KOPT-K1 (cell line): ENCODE results near the gene OR6B1.
"Not testable (repeated sequence)": the region's sequence is repeated elsewhere in the genome, so short reads cannot be mapped to it uniquely, and the experiment has no call there.

ENCODE experiments used
- H3K27ac ChIP-seq: fragments of 200-600 bp; sonication (generic); 2 replicates; pipeline ENCODE4 v1.5.1; 2016; ENCODE audit warnings: antibody characterized with exemption, mild to moderate bottlenecking, low read depth, low read length; ENCODE audit not compliant: poor library complexity, severe bottlenecking
- H3K36me3 ChIP-seq: fragments of 200-600 bp; sonication (generic); 2 replicates; pipeline ENCODE4 v1.5.1; 2017; ENCODE audit warnings: antibody characterized with exemption, mild to moderate bottlenecking, low read length, moderate library complexity; ENCODE audit not compliant: insufficient read depth
- H3K9me3 ChIP-seq: fragments of 200-600 bp; sonication (generic); 2 replicates; pipeline ENCODE4 v1.5.1; 2017; ENCODE audit warnings: antibody characterized with exemption, low read length, mild to moderate bottlenecking; ENCODE audit not compliant: insufficient read depth, poor library complexity, severe bottlenecking

OR6B1 gene

DNA sequence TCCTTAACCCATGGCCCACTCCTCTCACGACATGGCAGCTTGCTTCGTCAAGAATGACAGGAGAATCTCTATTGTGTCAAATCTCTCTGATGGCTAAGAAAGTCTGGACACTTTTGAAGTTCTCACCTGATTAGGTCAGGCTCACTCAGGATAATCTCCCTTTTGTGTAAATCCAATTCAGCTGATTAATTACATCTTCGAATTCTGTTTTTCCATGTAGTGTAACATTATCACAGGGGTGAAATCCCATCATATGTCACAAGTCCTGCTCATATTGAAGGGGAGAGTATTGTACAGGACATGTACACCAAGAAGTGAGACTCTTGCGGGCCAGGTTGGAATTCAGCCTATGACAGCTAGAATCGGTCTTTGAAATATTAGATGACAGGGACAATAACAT lies 16.2 kb upstream of the OR6B1 start:
- Histone ChIP-seq H3K27ac (no peak overlapping the region), H3K36me3 (no peaks in the 10 kb centered on the region), H3K9me3 (peaks cover under 1% of the 10 kb centered on the region)

DNA sequence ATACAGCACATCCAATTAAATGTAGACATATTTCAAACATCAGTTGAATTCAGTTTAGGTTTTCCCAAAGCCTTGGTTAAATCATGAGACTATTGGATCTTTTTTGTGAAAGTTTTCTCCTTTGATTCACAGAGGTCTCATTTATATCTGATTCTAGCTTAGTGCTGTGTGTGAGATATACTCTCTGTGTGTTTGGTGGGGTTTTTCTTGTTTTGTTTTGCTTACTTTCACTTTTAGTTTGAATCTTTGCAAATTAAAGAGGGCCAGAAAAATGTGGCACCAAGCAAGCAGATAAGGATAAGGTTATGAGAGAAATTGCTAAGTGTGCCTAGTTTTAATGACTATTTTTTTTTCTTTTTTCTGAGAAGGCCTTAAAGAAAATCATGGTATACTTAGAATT lies 12.6 kb upstream of the OR6B1 start:
- Histone ChIP-seq H3K36me3 (no peaks in the 10 kb centered on the region), H3K27ac (no peak overlapping the region), H3K9me3 (peaks cover 21% of the 10 kb centered on the region)

DNA sequence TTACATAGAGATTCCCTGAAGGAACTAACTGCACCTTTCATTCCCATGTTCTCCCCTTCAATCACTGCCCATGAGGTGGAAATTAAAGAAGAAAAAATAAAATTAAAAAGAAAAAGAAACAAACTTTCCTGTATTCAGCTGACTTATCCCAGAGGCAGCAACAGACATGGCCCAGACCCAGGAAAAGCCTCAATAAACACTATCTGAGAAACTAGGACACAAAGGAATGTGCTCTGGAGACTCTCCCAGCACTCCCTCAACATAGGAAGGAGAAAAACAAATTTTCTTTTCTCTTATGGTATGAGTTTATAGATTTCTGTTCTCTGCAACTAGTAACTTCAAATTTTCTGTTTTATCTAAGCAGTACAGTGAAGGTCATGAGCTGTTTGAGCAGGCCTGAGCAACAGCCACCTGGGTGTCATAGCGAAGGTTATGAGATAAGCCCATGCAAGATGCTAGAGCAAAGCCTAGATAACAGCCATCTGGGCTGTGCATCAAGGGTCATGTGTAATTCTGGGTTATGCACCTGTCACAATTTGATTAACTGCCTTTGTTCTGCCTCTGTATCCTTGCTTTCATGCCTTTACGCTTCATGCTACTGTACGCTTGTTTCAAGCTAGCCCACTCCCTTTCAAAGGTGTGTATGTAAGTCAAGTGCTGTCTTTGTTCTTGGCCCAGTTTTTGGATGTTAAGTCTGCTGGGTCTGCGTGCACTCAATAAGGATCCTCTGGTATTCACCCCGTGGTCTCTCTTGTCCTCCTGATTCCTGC lies 11.0 kb upstream of the OR6B1 start:
- no peaks in the 10 kb centered on the region for H3K36me3 ChIP-seq
- peaks cover 21% of the 10 kb centered on the region for H3K9me3 ChIP-seq
- no peak overlapping the region for H3K27ac ChIP-seq

DNA sequence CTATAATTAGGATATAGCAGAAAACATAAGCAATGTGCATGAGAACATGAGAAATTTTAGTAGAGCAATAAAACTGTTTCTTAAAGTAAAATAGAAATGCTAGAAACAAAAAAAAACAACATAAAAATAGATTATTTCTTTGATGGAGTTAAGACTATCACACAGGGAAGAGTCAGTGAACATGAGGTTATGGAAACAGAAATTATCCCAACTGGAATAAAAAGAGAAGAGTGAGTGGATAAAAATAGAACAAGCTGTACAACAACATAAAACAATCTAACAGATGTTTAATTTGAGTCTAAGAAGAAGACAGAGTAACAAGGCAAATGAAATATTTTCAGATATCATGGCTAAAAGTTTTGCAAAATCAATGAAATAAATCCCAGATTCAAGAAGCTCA lies 7.5 kb upstream of the OR6B1 start:
- Histone ChIP-seq H3K9me3 (peaks cover 21% of the 10 kb centered on the region), H3K36me3 (no peaks in the 10 kb centered on the region), H3K27ac (no peak overlapping the region)

DNA sequence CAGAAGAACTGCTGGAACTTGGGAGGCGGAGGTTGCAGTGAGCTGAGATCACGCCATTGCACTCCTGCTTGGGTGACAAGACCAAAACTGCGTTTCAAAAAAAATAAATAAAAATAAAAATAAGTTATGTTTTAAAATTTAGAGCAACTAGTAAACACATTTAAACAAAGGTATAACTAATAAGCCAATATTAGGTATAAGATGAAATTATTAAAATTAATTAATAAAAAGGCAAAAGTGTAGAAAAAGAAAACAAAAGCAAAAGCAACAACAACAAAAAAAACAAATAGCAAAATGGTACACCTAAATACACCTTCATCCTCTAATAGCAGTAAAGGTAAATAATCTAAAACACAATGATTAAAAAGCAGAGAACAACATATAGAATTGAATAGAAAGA lies 6.2 kb upstream of the OR6B1 start:
- H3K36me3 ChIP-seq = no peaks in the 10 kb centered on the region
- H3K27ac ChIP-seq = no peak overlapping the region

DNA sequence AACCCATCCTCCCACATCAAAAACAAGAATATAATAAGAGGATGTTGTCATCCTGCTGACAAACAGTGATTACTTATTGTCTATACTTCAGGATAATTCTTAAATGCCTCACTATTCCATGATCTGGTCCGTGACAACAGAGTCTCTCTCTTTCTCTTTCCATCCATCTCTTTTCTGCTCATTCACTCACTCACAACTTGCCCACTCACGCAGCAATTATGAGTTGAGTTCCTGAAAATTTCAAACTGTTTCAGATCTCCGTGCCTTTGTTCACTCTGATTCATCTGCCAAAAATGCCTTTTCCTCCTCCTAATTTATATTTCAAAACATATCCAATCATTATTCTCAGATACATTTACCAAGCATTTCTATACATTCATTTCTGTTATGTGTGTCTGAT lies 1.4 kb downstream of the OR6B1 start:
- no peaks in the 10 kb centered on the region for H3K9me3 ChIP-seq
- H3K36me3 ChIP-seq = no peaks in the 10 kb centered on the region
- no peak overlapping the region for H3K27ac ChIP-seq

More for the DNA sequence above, 6.2 kb upstream of the OR6B1 start:
- peaks cover 20% of the 10 kb centered on the region for H3K9me3 ChIP-seq

DNA sequence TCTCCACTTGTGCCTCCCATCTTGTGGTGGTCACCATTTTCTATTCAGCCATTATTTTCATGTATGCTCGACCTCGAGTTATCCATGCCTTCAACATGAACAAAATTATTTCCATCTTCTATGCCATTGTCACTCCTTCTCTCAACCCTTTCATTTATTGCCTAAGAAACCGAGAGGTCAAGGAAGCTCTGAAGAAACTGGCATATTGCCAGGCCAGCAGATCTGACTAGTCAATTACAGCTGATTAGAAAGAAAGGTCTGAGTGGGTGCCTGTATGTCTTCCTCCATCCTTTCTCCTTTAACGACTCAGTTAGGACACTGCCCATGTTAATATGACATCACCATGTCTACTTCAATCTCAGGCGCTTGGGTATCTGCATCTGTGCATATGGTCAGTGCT lies 4.6 kb downstream of the OR6B1 start:
- Histone ChIP-seq H3K9me3 (peaks cover 15% of the 10 kb centered on the region), H3K27ac (no peak overlapping the region), H3K36me3 (no peaks in the 10 kb centered on the region)

DNA sequence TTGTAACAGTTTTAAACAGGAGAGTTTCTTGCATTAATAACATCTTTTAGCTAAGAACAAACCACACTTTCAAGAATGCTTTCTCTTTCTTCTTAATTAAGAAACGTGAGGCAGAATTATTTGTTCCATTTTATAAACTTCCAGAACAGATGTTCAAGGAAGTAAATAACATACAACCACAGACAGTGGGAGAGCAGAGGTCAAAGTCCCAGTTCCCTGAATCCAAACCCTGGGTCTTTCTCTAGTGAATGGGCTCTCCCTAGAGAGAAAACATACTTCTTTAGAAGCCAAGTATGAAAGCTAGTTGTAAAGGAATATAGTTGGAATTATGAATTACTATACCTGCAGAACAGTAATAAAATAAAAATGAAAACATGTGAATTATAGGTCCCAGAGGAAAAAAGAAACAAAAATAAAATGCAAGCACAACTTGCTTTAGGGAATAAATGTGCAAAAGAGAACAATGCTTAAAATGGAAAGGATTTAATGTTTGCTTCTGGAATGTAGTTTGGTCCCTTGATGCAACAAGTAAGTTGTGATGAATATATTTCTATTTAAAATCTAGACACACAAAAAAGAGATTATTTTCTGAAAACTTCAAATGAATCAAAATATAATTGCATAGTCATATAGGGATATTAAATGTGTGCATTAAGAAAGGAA lies 6.0 kb downstream of the OR6B1 start:
- Histone ChIP-seq H3K27ac (no peak overlapping the region), H3K36me3 (no peaks in the 10 kb centered on the region), H3K9me3 (peaks cover 29% of the 10 kb centered on the region)

DNA sequence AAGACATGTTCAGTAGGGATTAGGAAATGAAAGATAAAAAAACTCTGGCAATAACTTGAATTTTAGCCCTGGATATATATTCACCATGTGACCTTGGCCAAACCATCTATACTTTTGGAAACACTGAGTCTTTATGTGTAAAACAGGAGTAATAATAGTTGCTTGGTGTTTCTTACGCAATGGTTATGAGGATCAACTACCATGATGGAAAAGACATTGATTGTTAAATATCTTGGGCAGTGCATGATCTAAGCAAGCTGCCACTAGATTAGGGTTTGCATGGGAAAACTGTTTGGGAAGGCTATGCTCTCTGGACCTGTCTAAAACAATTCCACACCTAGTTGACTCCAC lies 6.5 kb downstream of the OR6B1 start:
- no peaks in the 10 kb centered on the region for H3K36me3 ChIP-seq
- H3K9me3 ChIP-seq = peaks cover 34% of the 10 kb centered on the region

DNA sequence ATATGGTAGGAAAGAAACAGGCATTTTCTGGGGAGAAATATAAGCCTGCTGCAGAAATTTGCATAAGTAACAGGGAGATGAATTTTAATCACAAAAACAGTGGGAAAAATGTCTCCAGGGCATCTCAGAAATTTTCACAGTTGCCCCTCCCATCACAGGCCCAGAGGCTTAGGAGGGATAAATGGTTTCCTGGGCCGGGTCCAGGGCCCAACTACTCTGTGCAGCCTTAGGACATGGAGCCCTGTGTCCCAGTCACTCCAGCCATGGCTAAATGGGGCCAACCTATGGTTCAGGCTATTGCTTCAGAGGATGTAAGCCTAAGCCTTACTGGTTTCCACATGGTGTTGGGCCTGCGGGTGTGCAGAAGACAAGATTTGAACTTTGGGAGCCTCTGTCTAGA lies 9.2 kb downstream of the OR6B1 start:
- Histone ChIP-seq H3K36me3 (no peaks in the 10 kb centered on the region), H3K9me3 (peaks cover 36% of the 10 kb centered on the region), H3K27ac (no peak overlapping the region)

More for the DNA sequence above, 6.5 kb downstream of the OR6B1 start:
- no peak overlapping the region for H3K27ac ChIP-seq

DNA sequence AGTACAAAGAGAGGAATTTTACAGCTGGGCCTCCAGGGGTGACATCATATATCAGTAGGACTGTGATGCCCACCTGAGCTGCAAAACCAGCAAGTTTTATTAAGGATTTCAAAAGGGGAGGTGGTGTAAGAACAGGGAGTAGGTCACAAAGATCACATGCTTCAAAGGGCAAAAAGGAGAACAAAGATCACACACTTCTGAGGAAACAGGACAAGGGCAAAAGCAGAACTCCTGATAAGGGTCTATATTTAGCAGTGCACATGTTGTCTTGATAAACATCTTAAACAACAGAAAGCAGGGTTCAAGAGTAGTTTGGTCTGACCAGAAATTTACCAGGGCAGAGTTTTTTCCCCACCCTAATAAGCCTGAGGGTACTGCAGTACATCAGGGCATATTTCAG lies 9.9 kb downstream of the OR6B1 start:
- H3K36me3 ChIP-seq, H3K27ac ChIP-seq: not testable (repeated sequence)

DNA sequence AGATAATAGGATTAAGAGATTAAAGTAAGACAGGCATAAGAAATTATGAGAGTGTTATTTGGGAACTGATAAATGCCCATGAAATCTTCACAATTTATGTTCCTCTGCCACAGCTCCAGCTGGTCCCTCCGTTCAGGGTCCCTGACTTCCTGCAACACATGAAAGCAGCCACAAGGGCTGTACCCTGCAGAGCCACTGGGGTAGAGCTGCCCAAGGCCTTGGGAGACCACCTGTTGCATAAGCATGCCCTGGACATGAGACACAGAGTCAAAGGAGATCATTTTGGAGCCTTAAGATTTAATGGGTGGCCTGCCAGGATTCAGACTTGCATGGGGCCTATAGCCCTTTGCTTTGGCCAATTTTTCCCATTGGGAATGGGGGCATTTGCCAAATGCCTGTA lies 10.7 kb downstream of the OR6B1 start:
- H3K27ac ChIP-seq, H3K36me3 ChIP-seq: not testable (repeated sequence)
- peaks cover 36% of the 10 kb centered on the region for H3K9me3 ChIP-seq

More for the DNA sequence above, 9.9 kb downstream of the OR6B1 start:
- peaks cover 36% of the 10 kb centered on the region for H3K9me3 ChIP-seq

DNA sequence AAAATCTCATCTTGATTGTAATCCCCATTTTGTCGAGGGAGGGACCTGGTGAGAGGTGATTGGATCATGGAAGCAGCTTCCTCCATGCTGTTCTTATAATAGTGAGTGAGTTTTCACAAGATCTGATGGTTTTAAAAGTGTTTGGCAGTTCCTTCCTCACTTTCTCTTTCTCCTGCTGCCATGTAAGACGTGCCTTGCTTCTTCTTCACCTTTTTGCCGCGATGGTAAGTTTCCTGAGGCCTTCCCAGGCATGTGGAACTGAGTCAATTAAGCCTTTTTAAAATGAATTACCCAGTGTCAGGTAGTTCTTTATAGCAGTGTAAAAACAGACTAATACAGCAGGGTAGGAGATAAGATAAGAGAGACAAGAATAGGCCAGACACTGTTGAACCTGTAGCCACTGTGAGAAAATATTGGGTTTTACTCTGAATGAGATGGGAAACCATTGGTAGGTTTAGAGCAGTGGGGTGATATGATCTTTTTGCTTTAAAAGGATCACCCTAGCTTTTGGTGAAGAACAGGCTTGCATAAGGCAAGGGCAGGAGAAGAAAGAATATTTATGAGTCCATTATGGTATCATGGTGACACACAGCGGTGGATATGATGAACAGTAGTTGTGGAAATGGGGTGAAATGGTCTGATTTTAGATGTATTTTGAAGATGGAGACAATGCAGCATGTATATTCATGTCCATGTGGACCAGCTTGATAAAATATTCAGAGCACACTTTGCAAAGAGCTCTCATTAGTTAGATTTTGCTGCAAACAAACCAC lies 11.5 kb downstream of the OR6B1 start:
- no peak overlapping the region for H3K27ac ChIP-seq
- no peaks in the 10 kb centered on the region for H3K36me3 ChIP-seq
- H3K9me3 ChIP-seq = peaks cover 36% of the 10 kb centered on the region

DNA sequence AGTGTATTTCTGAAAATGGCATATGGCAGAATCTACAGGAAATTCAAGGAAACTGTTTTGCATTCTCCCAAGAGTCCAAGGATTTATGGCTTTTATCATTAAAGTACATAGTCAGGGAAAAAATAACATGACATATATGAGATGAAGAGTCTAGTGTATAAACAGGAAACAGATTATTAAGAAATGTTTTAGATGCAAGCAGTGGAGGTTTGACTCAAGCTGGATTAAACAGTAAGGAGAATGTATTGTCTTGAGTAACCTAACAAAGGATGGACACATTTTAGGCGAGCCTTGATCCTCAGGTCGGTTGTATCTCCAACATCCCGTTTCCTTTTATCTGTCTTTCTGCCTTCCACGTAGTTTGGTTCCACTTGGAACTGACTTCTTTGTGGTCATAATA lies 17.9 kb downstream of the OR6B1 start:
- no peak overlapping the region for H3K27ac ChIP-seq
- H3K36me3 ChIP-seq = no peaks in the 10 kb centered on the region
- H3K9me3 ChIP-seq = no peaks in the 10 kb centered on the region

DNA sequence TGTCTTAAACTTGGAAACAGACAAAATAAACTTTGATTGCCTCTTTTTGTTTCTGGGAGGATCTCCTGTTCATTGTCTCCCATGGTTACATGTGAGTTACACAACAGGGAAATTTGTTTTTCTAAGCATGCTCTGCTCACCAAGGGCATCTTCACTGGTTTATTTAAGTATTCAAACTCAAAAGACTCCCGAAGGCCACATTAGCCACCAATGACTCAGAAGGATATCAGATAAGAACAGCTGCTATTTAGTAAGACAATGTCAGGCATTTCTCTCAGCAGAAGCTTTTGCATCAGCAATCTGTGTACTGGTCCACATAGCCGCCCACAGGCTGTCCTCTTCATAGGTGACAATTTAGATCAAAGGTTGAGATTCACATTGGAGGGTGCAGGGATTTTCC lies 19.3 kb downstream of the OR6B1 start:
- Histone ChIP-seq H3K27ac (no peak overlapping the region), H3K36me3 (no peaks in the 10 kb centered on the region)

More for the DNA sequence above, 19.3 kb downstream of the OR6B1 start:
- no peaks in the 10 kb centered on the region for H3K9me3 ChIP-seq
